ENCODE results near the gene CACNA1B. TPM values are rescaled to one million over a fixed set of nuclear protein-coding genes. Genes with fewer than 3 reads are reported as not detected.
"Not testable (repeated sequence)": the region's sequence is repeated elsewhere in the genome, so short reads cannot be mapped to it uniquely, and the experiment has no call there.

CACNA1B gene
- total RNA-seq (1 to 10 TPM in 1 of 4 donors, under 1 TPM in 3; 0.33 to 1.4 (median 0.76) TPM), polyA plus RNA-seq (under 1 TPM in 2 of 3 donors, not detected in 1; under 0.01 to 0.39 TPM)

DNA sequence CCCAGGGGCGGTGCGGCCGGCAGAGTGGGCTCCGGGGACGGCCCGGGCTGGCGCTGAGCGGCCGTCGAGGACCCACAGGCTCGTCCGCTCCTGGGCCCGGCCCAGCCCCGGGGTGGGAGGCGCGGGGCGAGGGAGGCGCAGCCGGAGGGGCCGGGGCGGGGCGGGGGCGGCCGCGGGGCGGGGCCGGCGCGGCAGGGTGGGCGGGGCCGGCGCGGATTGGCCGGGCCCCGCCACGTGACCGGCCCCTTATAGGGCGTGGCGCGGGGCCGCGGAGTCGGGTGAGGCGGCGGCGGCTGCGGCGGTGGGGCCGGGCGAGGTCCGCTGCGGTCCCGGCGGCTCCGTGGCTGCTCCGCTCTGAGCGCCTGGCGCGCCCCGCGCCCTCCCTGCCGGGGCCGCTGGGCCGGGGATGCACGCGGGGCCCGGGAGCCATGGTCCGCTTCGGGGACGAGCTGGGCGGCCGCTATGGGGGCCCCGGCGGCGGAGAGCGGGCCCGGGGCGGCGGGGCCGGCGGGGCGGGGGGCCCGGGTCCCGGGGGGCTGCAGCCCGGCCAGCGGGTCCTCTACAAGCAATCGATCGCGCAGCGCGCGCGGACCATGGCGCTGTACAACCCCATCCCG lies at the start of gene CACNA1B:
Gene CACNA1B, plus strand, starts transcription at position 277 of the 617 bp plus-strand sequence. Its CDS starts 152 bp downstream, at position 429.
- H3K27ac ChIP-seq; H3K9me3 ChIP-seq; H3K36me3 ChIP-seq; intact Hi-C loops (cut with DNase I); DNase-seq: not testable (repeated sequence)
- peaks cover 18 to 57% (median 36%) of the 10 kb centered on the region in 3 donors for H3K27me3 ChIP-seq
- WGBS, 2 donors = 4 to 29% methylated on average over 94 to 95 of the region's 95 CpGs
- H3K4me1 ChIP-seq = peaks cover 0 to 11% (median 7%) of the 10 kb centered on the region in 4 donors
- H3K4me3 ChIP-seq = peak within 1 kb of the TSS in 3 of 4 donors; percentile 11 to 46 (median 45)

DNA sequence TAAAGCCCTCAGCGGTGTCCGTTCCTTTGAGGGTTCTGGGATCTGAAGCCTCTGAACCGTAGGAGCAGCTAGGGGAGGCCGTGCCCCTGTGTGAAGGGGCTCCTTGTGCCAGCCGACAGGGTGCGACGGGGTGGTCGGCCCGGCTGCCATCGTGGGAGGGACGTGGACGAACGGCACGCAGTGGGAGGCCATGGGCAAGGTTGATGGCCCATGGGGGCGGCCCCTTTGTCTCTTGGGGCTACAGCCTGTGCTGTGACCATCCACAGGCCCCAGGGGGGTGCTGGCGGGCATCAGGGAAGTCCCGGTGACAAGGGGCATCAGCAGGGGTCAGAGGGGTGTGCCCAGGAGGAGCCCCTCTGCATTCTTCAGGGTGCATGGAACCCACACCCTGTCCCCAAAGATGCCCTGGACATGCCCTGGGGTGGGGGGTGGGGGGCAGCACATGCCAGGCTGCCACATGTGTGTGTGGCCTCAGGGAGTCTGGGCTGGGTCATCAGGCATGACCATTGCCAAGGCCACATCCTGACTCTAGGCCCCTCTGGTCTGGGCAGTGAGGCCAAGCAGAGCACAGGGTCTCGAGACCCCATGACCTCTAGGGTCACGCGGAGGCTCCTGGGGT lies 49.6 kb upstream of the CACNA1B start:
- WGBS, 2 donors = 97 to 98% methylated on average over 20 of the region's 20 CpGs
- intact Hi-C loops (cut with DNase I) = no loop called here
- no peaks in the 10 kb centered on the region for H3K27me3 ChIP-seq

DNA sequence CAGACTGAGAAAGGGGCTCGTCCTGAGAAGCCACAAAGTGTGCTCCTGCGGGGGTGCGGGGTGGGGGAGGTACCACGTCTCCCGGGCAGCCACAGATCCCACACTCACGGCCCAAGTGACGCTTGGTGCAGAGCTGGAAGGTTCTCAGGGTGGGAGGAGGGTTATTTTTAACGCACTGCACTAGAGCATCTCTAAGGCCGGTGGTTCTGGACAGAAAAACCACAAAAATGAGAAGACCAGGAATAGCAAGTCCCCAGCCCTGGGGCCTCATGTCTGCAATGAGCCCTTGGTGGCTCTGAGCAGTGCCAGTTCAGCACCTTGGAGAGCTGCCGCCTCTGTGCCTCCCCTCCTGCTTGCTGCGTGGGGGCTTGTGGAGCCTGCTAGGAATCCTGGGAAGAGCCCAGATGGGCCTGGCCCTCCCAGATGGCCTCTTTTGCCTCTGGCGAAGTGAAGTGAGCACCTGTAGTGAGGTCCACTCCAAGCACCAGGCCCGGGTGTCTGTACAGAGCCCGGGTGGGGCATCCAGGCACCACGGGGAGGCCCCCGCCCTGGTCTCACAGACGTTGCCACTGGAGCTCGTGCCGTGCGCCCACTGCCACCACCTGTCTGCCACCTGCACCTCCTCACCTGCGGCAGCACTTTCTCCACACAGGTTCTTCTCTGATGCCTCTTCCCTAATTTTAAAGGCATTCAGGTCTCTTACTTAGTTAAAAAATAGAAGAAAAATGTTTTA lies 48.9 kb upstream of the CACNA1B start:
- Histone ChIP-seq H3K9me3 (no peaks in the 10 kb centered on the region), H3K27ac (no peak overlapping the region), H3K4me1 (no peaks in the 10 kb centered on the region), H3K36me3 (peaks cover 4 to 74% (median 37%) of the 10 kb centered on the region in 4 donors), H3K4me3 (no peak overlapping the region), H3K27me3 (no peaks in the 10 kb centered on the region)
- intact Hi-C loops (cut with DNase I) = no loop called here
- no peak for DNase-seq
- WGBS, 2 donors = 88 to 90% methylated on average over 21 of the region's 21 CpGs
- TF ChIP-seq POLR2A (IDR thresholded peaks at IDR 0.05) (no peak), POLR2AphosphoS5 (IDR thresholded peaks at IDR 0.05) (no peak), EP300 (IDR thresholded peaks at IDR 0.05) (no peak)
- TF ChIP-seq, protein P1, sequence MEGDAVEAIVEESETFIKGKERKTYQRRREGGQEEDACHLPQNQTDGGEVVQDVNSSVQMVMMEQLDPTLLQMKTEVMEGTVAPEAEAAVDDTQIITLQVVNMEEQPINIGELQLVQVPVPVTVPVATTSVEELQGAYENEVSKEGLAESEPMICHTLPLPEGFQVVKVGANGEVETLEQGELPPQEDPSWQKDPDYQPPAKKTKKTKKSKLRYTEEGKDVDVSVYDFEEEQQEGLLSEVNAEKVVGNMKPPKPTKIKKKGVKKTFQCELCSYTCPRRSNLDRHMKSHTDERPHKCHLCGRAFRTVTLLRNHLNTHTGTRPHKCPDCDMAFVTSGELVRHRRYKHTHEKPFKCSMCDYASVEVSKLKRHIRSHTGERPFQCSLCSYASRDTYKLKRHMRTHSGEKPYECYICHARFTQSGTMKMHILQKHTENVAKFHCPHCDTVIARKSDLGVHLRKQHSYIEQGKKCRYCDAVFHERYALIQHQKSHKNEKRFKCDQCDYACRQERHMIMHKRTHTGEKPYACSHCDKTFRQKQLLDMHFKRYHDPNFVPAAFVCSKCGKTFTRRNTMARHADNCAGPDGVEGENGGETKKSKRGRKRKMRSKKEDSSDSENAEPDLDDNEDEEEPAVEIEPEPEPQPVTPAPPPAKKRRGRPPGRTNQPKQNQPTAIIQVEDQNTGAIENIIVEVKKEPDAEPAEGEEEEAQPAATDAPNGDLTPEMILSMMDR (IDR thresholded peaks at IDR 0.05) = no peak

More for the DNA sequence above, 49.6 kb upstream of the CACNA1B start:
- TF ChIP-seq POLR2AphosphoS5 (IDR thresholded peaks at IDR 0.05) = no peak
- no peak for TF ChIP-seq EP300 (IDR thresholded peaks at IDR 0.05)
- TF ChIP-seq POLR2A (IDR thresholded peaks at IDR 0.05) = no peak
- TF ChIP-seq, protein P1 (IDR thresholded peaks at IDR 0.05) = no peak
- Histone ChIP-seq H3K9me3 (no peaks in the 10 kb centered on the region), H3K27ac (no peak overlapping the region), H3K4me1 (no peaks in the 10 kb centered on the region), H3K36me3 (peaks cover 4 to 69% (median 30%) of the 10 kb centered on the region in 4 donors), H3K4me3 (no peak overlapping the region)
- DNase-seq = no peak

DNA sequence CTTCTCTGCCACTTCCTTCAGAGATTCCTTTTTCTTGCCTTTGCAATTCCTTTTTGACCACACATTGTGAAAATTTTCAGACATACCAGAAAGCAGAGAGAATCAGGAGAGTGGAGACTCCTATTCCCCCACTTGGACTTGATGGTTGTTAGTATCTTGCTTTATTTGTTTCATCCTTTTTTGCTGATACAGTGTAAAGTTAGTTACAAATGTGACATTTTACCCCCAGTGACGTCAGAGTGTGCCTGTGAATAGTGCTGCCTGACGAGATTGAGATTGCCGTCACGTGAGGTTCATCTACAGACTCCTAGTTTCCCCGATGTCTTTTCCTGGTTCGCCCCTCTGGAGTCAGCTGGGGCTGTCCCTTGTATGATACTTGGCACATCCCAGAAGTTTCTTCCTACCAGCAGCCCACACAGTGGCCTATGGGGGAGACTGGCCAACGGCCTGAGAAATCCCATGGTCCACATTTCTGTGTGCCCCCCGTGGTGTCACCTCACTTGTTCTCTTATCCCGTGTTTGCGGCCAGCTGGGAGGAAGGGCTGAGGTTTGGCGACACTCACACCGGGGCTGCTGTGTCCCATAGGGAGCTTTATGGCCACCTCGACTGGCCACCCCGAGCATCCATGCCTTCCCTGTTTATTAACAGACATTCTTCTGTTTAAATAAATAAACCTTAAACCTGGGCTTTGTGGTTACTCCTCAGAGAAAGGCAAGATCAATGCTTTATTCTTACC lies 48.2 kb upstream of the CACNA1B start:
- Histone ChIP-seq H3K27ac (no peak overlapping the region), H3K36me3 (peaks cover 6 to 77% (median 42%) of the 10 kb centered on the region in 4 donors), H3K27me3 (no peaks in the 10 kb centered on the region), H3K9me3 (no peaks in the 10 kb centered on the region), H3K4me1 (no peaks in the 10 kb centered on the region), H3K4me3 (no peak overlapping the region)
- no peak for TF ChIP-seq POLR2AphosphoS5 (IDR thresholded peaks at IDR 0.05)
- TF ChIP-seq POLR2A (IDR thresholded peaks at IDR 0.05) = no peak
- TF ChIP-seq, protein P1 (IDR thresholded peaks at IDR 0.05) = no peak
- no peak for TF ChIP-seq EP300 (IDR thresholded peaks at IDR 0.05)
- WGBS, 2 donors = 95% methylated on average over 14 of the region's 14 CpGs
- no peak for DNase-seq
- intact Hi-C loops (cut with DNase I) = no loop called here

Measured in sigmoid colon (tissue), 7 donors.